HepG2 (cell line): ENCODE results near the gene PCBP2. TPM values are rescaled to one million over a fixed set of nuclear protein-coding genes. Genes with fewer than 3 reads are reported as not detected.

Source experiments
- AFF4 ChIP-seq: sonication (generic); formaldehyde crosslinking; IDR thresholded peaks from 2 replicates; pipeline ENCODE4 v1.4.0; 2020; ENCODE audit warnings: missing genetic modification reagents
- BRD4 ChIP-seq: sonication (generic); formaldehyde crosslinking; IDR thresholded peaks from 2 replicates; pipeline ENCODE4 v1.4.0; 2020; ENCODE audit warnings: missing genetic modification reagents
- CEBPG ChIP-seq: IDR thresholded peaks from 2 replicates; pipeline ENCODE4 v1.6.1; 2016
- ETV6 ChIP-seq: sonication (generic); formaldehyde crosslinking; conservative IDR thresholded peaks from 2 replicates; pipeline ENCODE4 v1.4.0; 2020; ENCODE audit warnings: missing genetic modification reagents
- KAT2B ChIP-seq: fragments of 150-350 bp; IDR thresholded peaks from 2 replicates; pipeline ENCODE4 v1.6.1; 2014; ENCODE audit warnings: low read depth, low read length, borderline replicate concordance
- NR2F2 ChIP-seq: IDR thresholded peaks from 2 replicates; pipeline ENCODE4 v1.6.1; 2012; ENCODE audit warnings: low read depth, inconsistent platforms, borderline replicate concordance
- PPARG ChIP-seq: conservative IDR thresholded peaks from 2 replicates; pipeline ENCODE4 v1.6.1; 2016; ENCODE audit warnings: missing biosample characterization, missing genetic modification reagents
- TAF1 ChIP-seq: sonication (generic); formaldehyde crosslinking; IDR thresholded peaks from 2 replicates; pipeline ENCODE4 v1.4.0; 2020; ENCODE audit warnings: missing genetic modification reagents
- TEAD2 ChIP-seq: sonication (generic); formaldehyde crosslinking; IDR thresholded peaks from 2 replicates; pipeline ENCODE4 v1.9.0; 2021; ENCODE audit warnings: missing genetic modification reagents
- ZBTB7A ChIP-seq: sonication (generic); formaldehyde crosslinking; IDR thresholded peaks from 2 replicates; pipeline ENCODE4 v1.8.0; 2022; ENCODE audit warnings: mild to moderate bottlenecking, missing genetic modification reagents
- ZFP1 ChIP-seq: IDR thresholded peaks from 2 replicates; pipeline ENCODE4 v1.6.1; 2016
- ZNF205 ChIP-seq: IDR thresholded peaks from 2 replicates; pipeline ENCODE4 v1.6.1; 2018; ENCODE audit warnings: missing biosample characterization, missing genetic modification reagents
- polyA plus RNA-seq, 8 experiments: library from polyadenylated mRNA; depleted of rRNA in 3 of 8; stranded (reverse) in 7 of 8; unstranded in 1 of 8; fragments of >200 nt; fragmentation: Illumina TruSeq in 4 of 8; extraction: Trizol in 4 of 8; gene quantifications; 2 replicates each; pipeline versions ENCODE4 v1.2.1 to v1.2.3, GENCODE V29; 2011 to 2016; ENCODE audit warnings: low read depth in 4 of 8, missing spikeins in 1 of 8, mixed read lengths in 1 of 8; ENCODE audit not compliant: insufficient read depth in 1 of 8
- total RNA-seq, 5 experiments: library from RNA; depleted of rRNA; stranded (reverse); fragments of >200 nt; fragmentation: Illumina TruSeq; extraction: Trizol; gene quantifications; 2 replicates each; pipeline ENCODE4 v1.2.3, GENCODE V29; 2016; ENCODE audit warnings: low read depth in 1 of 5

Gene PCBP2
- total and polyA plus RNA-seq, 2 of the 13 experiments (the other 11 are each of a cell fraction or from before 2014, with no cell fraction given): 154 to 345 TPM

GRCh38 chr12:53413485-53414204, 38.3 kb upstream of the PCBP2 start (continued):
- no peak for TF ChIP-seq AFF4
- no peak for TF ChIP-seq ETV6 (CRISPR knock-in tag)
- no peak for TF ChIP-seq TAF1
- no peak for TF ChIP-seq KAT2B
- TF ChIP-seq ZNF205 (CRISPR knock-in tag): no peak
- no peak for TF ChIP-seq PPARG (CRISPR knock-in tag)
- TF ChIP-seq NR2F2: no peak
- no peak for TF ChIP-seq CEBPG (CRISPR knock-in tag)
- no peak for TF ChIP-seq TEAD2 (CRISPR knock-in tag)
- no peak for TF ChIP-seq BRD4
- TF ChIP-seq ZBTB7A (CRISPR knock-in tag): no peak
- TF ChIP-seq ZFP1 (CRISPR knock-in tag): no peak
